HG02973 (cell line): ENCODE measurements around the gene OBSL1.
A peak's percentile ranks its signal among the peaks of the same experiment; 100 is the strongest.

Source experiments
- ATAC-seq: cut with Tn5 transposase; IDR thresholded peaks from one replicate; pipeline ENCODE4 v1.9.1; 2021; ENCODE audit warnings: moderate library complexity; ENCODE audit not compliant: unreplicated experiment

OBSL1 gene

DNA sequence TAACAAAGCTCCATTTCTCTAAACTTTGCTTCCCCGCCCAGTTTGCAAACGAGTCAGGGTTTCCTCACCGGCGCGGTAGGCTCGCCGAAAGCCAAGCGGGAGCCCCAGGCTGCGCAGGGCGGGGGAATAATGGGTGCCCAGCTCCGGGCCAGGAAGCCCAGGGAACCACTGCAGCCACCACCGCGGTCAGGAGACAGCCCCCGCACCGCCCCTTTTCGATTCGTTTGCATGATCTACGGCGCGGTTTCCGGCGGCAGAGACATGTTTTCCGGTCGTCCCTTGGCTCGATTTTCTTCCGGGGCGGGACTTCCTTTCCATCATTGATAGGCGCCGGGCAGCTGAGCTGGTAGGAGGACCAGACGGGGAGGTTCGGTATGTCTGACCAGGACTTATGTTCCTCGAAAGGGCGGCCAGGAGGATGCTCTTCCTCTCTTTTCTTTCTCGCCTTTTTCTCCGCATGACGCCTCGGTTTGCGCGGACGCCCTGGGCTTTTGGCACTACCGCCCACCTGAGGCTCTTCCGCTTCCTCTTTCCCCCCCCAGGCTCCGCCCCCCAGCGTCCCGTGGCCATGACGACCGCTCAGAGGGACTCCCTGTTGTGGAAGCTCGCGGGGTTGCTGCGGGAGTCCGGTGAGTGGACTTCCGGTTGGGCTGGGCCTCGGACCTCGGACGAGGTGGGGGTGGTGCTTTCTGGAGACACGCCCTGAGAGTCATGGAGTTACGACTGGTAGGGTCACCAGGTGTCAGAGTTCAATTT lies 26.4 kb upstream of the OBSL1 start, which contains the start of gene STK11IP:
STK11IP (plus strand) TSS at position 306 of the 756 bp plus-strand sequence; CDS start at position 569, 263 bp downstream.
- ATAC-seq: peak; percentile 88

DNA sequence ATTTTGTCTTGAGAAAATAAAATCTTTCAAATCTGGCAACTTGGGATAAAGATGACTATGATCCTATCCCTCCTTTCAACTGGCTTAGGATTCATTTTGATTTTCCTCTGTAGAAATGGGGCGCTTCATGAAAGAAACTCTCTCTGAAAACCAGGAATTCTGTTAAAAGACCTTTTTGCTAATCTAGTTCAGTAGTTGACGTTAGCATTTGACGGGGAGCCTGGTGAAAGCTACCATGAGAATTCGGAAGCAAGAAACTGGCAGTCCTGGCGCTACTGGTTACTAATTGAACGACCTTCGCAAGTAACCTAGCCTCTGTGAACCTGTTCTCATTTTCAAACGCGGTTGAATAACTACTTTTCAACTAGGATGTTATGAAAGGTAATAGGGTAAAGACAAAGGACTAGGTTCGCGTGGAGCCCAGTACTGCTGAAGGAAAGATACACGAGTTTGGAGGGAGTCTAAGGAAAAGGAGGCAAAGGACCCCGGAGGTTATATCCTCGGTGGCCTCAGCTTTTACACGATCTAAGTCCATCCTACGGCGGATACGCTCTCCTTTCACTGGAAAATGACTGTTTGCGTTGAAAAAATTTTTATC lies 25.7 kb upstream of the OBSL1 start:
- ATAC-seq: peak; percentile 3

DNA sequence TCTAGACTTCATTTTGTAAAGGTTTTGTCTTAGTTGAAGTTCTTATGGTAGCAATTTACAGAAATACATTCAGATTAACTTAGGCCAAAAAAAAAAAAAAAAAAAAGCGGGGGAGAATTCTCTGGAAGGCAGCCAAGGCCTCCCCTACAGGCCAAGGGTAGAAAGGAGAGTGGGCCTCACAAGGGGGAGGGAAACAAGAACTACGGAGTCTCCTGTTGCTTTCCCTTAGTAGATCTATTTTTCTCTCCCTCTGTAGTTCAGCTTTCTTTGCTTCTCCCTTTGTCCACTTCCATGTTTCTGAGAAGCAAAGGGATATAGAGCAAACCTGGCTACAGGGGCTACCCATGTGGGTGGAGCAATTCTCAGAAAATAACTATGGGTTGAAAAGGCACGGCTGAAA lies 23.9 kb upstream of the OBSL1 start:
- no peak for ATAC-seq

DNA sequence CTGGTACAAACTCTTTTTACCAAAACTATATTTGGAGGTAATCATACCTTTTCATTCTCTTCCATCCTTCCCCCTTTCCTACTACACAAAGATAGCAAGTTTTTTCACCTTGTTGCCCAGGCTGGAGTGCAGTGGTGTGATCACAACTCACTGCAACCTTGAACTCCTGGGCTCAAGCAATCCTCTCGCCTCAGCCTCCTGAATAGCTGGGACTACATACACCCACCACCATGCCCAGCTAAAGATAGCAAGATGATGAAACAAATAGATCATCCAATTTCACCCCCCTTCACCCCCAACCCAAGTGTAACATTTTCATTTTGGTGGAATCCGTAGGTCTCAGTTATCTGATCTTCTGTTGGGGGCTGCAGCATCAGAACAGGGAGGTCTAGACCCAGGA lies 21.8 kb upstream of the OBSL1 start:
- ATAC-seq: no peak

DNA sequence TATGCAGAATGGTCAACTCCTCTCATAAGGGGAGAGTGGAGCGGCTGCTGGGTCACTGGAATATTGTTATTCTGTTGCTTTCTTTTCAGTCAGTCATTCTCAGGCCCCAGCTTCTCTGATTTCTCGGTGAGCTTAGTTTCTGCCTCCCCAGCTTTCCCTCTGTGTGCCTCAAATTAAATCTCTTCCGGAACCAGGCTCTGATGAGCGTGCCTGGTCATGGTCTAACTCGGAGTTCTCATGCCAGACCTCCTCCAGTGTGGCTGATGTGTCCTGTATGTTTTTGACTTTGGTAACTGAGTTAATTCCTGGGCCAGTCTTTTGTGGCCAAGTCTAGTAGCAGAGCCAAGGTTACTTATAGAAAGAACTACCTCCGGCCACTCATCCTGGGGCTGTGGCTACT lies 21.4 kb upstream of the OBSL1 start:
- ATAC-seq: no peak

DNA sequence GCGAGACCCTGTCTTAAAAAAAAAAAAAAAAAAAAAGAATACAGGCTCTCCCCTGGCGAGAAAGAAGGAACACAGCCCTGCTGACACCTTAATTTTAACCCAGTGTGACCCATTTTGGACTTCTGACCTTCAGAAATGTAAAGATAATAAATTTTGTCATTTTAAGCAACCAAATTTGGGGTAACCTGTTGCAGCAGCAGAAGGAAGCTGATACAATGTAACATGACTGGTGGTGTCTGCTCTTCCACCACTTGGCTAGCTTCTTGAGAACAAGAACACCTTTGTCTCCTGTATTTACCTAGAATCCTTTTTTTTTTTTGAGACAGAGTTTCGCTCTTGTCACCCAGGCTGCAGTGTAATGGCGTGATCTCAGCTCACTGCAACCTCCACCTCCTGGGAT lies 19.8 kb upstream of the OBSL1 start:
- no peak for ATAC-seq

DNA sequence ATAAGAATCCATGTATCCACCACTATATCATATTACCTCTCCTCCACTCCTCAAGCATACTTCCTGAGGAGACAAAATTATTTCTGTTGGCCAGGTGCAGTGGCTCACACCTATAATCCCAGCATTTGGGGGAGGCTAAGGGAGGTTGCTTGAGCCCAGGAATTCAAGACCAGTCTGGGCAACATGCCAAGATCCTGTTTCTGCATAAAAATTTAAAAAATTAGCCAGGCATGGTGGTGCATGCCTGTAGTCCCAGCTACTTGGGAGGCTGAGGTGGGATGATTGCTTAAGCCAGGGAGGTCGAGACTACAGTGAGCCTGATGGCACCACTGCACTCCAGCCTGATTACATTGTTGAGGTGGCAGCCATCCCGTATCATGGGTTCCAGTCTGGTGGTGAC lies 10.0 kb upstream of the OBSL1 start:
- ATAC-seq: no peak

DNA sequence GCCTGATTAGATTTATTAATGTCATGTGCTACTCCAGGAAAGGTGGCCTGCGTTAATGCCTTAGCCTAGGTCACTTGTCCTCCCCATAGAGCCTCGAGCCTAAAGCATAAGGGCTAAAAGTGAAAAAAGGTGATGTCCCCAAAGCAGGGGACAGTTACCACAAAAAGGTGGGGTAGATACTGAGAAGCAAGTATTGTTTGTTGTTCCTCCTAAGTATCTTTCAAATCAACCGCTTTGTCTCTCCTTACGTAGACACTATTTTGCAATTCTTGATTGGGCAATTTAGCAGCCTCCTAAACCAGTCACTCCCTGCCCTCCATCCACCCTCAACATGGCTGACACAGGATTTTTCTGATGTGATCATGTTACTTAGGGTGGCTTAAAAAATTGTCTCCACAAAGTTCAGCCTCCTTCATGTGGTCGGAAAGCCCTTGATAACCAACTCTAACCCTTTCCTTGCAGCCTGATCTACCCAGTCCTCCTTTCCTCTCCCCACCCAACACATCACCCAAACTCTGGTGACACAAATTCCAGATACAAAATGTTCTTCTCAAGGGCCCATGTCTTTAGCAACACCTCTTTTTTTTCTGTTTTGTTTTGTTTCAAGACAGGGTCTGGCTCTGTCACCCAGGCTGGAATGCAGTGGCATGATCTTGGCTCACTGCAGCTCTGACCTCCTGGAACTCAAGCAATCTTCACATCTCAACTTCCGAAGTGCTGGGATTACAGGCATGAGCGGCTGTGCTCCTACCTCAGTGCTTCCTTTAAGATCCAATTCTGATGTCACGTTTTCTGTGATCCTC lies 7.7 kb upstream of the OBSL1 start:
- ATAC-seq: no peak

DNA sequence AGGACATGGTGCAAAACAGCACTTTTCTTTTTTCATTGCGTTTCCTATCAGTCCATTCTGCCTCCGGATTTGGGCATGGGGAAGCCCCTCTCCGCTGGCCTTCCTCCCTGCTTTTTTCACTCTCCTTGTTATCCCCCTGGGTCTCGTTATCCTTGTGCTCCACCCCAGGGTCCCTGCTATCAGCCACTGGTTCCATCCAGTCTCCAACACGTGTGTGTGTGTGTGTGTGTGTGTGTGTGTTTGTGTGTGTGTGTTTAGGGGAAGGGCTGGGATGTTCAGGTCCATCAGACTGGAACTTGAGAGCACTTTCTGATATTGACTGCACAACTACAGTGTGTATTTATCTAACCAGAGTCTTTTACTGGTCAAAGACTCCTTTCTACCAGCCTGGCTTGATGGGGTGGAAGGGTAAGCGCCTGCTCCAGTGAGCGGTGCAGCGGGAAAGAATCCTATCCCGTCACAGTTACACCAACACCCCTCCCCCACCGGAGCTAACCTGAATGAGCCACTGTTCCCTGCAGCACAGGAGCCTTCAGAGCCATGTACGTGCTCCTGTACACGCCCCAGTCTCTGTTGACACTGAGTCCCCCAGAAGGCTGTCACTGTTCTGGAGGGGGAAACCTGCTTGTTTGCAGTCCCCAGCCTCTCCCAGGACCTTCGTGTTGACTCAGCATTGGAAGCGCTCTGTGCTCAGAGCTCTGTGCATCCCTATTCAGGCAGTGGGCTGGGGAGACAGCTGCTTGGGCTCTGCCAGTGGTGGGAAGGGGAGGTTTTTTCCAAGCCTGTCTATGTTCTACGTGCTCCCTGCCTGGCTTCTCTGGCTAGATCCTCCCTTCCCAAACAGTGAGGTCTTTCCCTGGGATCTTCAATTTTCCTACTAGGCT lies 5.4 kb upstream of the OBSL1 start:
- ATAC-seq: no peak

DNA sequence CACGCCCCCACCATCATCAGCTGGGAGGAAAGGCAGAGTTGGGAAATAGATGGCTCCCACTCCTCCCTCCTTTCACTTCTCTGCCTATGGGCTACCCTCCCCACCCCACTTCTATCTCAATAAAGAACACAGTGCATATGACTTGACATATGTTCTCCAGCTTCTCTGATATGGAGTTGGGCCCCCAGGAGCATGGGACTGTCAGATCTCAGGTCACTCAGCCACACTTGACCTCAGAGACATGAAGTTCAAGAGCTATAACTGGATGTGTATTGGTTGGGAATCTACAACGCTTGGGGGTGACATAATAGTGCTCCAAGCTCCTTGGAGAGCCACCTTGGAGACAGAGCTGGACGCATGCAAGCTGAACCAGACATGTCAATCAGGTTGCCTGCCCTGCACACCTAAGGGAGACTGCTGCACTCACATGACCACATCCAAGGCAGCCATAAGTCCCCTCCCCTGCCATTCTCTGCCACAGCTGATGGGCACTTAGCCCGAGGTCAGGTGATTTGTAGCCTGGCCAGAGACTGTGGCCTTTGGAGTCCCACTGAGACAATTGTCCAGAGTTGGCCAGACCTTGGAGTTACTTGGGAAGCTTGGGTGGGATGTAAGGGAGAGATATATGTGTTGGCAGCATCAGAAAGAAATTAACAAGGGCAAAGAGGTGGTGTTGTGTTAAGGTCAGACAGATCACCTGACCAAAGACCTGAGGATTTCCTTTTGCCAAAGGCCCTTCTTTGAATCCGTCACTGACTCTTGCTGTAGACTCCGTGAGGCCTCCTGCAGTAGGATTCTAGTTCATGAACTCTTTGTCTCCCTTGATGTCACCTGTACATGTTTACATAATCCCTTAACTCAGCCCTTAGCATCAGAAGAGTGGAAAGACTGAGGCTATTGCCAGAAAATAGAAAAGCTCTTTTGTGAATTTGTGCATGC lies 4.5 kb upstream of the OBSL1 start:
- no peak for ATAC-seq

DNA sequence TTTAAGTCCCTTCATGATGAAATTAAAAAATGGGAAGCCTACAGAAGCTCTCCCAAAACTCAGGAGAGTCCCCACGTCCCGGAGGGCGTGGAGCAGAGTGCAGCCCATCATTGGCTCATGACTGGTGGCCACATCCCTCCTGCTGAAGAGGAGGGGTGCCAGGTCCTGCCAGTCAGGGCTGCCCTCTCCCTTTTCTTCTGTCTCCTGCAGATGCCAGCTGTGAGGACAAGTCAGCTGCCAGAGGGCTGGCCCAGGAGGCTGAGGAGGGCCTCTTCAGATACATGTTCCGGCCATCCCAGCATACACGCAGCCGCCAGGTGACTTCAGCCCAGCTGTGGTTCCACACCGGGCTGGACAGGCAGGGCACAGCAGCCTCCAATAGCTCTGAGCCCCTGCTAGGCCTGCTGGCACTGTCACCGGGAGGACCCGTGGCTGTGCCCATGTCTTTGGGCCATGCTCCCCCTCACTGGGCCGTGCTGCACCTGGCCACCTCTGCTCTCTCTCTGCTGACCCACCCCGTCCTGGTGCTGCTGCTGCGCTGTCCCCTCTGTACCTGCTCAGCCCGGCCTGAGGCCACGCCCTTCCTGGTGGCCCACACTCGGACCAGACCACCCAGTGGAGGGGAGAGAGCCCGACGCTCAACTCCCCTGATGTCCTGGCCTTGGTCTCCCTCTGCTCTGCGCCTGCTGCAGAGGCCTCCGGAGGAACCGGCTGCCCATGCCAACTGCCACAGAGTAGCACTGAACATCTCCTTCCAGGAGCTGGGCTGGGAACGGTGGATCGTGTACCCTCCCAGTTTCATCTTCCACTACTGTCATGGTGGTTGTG lies 3.4 kb upstream of the OBSL1 start:
- ATAC-seq: no peak

DNA sequence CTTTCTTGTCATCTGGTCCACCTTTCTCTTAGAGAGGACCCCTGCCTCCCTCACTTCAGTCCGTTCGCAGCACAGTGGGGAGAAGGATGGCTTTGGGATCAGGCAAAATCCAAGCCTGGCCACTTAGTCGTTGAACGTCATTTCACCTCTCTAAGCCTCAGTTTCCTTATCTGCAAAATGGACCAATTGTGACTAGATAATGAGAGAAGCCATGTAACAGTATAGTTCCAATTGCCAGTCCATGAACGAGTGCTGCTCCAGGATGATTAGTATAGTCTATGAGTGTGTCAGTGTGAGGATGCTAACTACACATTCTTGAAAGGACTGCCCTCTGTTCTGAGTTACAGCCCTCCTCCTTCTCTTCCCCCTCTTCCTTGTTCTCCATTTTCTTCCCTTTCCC lies 1.8 kb upstream of the OBSL1 start:
- no peak for ATAC-seq

DNA sequence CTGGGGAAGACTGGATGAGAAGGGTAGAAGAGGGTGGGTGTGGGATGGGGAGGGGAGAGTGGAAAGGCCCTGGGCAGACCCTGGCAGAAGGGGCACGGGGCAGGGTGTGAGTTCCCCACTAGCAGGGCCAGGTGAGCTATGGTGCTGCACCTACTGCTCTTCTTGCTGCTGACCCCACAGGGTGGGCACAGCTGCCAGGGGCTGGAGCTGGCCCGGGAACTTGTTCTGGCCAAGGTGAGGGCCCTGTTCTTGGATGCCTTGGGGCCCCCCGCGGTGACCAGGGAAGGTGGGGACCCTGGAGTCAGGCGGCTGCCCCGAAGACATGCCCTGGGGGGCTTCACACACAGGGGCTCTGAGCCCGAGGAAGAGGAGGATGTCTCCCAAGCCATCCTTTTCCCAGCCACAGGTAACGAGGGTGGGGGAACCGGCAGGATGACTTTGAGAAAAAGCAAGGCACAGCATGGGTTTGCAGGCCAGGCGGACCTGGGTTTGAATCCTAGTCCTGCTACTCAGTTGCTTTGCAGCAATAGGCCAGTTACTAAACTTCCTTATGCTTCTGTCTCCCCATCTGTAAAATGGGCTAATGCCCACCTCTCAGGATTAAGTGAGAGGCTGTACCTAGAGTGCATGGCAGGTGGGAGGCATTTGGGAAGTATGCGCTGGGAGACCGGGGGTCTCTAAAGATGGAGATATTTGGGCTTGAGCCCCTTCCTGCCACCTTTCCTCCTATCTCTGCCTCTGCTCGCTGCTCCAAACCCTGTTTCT lies 1.1 kb upstream of the OBSL1 start, which contains the start of gene INHA:
INHA (plus strand) TSS at position 74 of the 765 bp plus-strand sequence; CDS start at position 139, 65 bp downstream.
- ATAC-seq: no peak

DNA sequence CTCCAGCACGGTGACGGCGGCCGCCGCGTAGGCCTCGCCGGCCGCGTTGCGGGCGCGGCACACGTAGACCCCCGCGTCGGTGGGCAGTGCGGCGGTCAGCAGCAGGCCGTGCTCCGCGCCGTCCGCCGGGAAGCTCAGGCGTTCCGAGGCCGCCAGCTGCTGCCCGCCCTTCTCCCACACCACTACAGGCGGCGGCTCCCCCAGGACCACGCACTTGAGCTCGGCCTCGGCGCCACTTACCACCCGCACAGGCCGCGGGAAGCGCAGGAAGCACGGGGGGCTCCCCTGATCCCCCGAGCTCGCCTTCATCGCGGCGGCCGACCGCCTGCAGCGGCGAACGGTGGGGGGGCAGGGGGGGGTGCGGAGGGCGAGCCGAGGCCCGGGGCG lies 422 bp downstream of the OBSL1 start:
- no peak for ATAC-seq

DNA sequence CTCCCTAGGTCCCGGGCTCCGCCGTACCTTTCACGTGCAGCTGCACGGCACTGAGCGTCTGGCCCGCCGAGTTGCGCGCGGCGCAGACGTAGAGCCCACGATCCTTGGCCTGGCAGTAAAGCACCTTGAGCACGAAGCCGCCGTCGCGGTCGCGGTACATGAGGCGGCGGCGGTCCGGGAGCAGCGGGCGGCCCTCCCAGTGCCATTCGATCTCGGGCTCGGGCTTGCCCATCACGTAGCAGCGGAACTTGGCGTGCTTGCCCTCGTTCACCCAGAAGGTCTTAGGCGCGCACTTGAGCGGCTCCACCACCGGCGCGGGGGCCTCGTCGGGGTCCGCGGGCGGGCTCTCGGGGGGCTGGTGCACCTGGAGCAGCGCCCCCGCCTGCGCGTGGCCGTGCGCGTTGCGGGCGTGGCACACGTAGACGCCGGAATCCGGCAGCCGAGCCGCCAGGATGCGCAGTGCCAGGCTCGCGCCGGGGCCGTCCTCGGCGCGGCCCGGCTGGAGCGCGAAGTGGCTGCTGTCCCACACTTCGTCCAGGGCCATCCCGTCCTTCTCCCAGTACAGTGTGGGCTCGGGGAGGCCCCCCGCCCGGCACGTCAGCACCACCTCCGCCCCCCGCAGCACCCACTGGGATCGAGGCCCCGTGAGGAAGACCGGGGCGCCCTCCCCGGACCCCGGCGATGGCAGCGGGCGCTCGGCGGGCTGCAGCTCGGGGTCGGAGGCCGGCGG lies 980 bp downstream of the OBSL1 start:
- no peak for ATAC-seq

DNA sequence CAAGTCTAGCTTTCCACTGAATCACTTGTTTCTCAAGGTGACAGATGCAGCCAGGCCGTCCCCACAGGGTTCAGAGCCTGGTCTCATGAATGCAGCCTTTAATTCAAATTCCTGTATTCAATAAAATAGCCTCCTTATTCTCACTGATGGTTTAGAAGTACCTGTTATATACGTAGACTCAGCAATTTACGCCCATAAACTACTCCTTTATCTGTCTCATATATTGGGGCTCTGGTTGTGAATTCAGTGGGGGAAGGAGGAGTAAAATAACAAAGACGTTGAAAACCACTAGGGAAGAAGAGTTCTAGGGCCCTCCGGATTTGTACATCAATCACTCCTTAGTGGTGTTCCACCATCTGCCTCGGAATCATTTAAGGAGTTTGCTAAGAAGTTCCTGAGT lies 1.7 kb downstream of the OBSL1 start:
- no peak for ATAC-seq

DNA sequence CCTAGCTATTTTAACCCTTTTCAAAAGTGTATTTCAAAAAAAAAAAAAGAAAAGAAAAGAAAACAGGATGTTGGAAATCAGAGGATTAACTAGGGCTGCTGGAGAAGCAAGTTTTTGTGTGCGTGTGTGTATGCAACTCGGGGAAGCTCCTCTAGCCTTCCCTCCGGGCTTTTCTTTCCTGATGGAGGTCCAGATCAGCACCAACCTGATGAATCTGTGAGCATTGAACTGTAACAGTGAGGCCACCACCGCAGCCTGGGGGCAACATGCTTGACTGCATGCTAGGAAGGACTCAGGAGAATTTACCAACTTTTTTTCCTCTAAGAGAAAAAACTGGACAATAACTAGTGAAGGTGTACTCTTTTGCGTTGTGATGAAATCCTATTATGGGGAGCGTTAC lies 2.3 kb downstream of the OBSL1 start:
- no peak for ATAC-seq
